IMR-90 (cell line): Measurements from ENCODE around the gene ZNF618.

Experiments used
- CEBPB ChIP-seq: IDR thresholded peaks from 2 replicates; pipeline ENCODE4 v1.6.1; 2012; ENCODE audit warnings: low read depth, low read length, improper control_type of control experiment
- POLR2A ChIP-seq: IDR thresholded peaks from 2 replicates; pipeline ENCODE4 v1.6.1; 2012; ENCODE audit warnings: mild to moderate bottlenecking, low read depth, low read length
- TF ChIP-seq, protein P1 (sequence below): conservative IDR thresholded peaks from 2 replicates; pipeline ENCODE4 v1.5.1; 2012; ENCODE audit warnings: mild to moderate bottlenecking, low read depth, low read length, improper control_type of control experiment

DNA sequence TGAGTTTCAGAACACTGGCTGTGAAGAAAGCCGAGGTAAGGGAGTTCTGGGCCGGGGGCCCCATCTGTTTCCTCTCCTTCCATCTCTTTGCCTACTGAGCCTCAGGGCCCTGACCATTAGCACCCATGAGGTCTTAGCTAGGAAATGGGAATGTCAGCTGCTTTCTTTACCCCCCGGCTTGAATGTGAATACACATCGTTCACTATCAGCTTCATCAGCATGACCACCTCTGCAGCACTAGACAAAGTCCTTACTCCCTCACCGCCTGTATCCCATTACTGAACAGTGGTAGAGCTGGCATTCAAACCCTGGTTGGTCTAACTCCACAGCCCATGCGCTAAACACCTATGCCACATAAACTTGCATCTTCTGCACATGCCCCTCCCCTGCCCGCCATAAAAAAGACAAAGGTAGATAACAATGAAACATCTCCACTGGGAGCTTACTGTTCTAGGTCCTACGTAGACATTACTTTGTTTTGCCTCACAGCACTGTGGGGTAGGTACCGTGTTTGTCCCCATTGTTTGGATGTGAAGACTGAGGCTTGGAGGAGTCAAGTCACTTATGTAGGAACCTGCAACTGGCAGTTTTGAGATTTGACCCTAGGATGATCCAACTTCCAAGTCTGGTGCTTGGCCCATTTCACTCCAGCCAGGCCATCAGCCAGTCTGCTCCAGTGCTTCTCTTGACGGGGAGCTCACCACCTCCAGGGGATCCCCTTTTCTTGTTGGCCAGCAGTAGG lies 108.7 kb downstream of the ZNF618 start:
- TF ChIP-seq POLR2A (no peak), CEBPB (no peak)
- TF ChIP-seq, protein P1, sequence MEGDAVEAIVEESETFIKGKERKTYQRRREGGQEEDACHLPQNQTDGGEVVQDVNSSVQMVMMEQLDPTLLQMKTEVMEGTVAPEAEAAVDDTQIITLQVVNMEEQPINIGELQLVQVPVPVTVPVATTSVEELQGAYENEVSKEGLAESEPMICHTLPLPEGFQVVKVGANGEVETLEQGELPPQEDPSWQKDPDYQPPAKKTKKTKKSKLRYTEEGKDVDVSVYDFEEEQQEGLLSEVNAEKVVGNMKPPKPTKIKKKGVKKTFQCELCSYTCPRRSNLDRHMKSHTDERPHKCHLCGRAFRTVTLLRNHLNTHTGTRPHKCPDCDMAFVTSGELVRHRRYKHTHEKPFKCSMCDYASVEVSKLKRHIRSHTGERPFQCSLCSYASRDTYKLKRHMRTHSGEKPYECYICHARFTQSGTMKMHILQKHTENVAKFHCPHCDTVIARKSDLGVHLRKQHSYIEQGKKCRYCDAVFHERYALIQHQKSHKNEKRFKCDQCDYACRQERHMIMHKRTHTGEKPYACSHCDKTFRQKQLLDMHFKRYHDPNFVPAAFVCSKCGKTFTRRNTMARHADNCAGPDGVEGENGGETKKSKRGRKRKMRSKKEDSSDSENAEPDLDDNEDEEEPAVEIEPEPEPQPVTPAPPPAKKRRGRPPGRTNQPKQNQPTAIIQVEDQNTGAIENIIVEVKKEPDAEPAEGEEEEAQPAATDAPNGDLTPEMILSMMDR, result no peak
